Measurements from ENCODE around the gene OBSL1.

DNA sequence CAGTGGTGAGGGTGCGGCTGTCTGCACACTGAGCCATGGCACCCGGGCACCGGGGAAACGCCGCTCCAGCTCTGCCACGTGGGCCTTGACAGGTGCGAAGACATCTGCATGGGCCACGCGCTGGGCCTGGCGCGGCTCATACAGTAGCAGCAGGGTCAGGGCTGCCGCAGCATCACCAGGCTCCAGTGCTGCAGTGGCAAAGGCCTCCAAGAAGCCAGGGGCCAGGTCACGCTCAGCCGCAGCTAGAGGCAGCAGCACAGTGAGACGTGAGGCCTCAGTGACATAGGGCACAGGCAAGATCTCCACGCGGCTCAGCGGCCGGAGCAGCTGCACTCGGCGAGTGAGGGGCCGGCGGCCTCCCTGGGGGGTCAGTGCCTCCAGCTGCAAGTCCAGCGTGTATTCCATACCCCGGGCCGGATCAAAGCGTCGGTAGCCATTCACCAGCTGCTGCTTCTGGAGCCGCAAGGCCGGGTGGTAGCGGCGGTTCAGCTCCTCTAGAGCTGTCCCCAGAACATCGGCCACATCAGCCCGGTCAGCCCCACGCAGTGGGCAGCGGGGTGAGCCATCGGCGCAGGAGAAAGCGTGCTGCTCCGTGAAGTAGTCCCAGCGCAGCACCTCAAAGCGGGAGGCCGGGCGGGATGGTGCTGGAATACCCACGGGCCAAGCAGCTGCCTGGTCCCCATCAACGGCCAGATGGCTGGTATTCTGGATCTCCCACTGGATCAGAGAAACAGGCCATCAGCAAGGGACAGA lies 31.2 kb downstream of the OBSL1 start:
- TF ChIP-seq, protein P1, sequence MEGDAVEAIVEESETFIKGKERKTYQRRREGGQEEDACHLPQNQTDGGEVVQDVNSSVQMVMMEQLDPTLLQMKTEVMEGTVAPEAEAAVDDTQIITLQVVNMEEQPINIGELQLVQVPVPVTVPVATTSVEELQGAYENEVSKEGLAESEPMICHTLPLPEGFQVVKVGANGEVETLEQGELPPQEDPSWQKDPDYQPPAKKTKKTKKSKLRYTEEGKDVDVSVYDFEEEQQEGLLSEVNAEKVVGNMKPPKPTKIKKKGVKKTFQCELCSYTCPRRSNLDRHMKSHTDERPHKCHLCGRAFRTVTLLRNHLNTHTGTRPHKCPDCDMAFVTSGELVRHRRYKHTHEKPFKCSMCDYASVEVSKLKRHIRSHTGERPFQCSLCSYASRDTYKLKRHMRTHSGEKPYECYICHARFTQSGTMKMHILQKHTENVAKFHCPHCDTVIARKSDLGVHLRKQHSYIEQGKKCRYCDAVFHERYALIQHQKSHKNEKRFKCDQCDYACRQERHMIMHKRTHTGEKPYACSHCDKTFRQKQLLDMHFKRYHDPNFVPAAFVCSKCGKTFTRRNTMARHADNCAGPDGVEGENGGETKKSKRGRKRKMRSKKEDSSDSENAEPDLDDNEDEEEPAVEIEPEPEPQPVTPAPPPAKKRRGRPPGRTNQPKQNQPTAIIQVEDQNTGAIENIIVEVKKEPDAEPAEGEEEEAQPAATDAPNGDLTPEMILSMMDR (IDR thresholded peaks at IDR 0.05 in 4 of 5, conservative IDR thresholded peaks at IDR 0.05 in 1 of 5): no peak
- no peak for TF ChIP-seq POLR2A (IDR thresholded peaks at IDR 0.05)

All from gastrocnemius medialis (tissue), 4 donors.